ENCODE measurements around the gene TSHR. TPM values are rescaled to one million over a fixed set of nuclear protein-coding genes. Genes with fewer than 3 reads are reported as not detected.

The TSHR gene
- total RNA-seq, 1 donor from 2014 or later = not detected

DNA sequence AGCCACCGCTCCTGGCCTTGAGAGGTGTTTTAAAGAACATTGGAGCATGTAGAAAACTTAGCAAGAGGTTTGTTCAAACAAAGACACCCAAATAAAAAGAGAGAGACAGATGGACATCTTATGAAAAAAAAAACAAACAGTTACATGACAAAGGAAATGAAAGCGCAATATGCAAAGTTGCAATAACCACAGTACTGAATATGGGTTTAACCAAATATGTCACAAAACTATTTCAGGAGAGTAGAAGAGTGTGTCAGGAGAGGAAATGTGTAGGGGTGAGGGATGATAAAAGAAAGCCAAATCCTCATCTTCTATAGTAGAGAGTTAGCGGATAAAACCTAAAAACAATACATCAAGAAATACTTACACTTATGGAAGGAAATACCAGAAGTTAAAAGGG lies 166.9 kb downstream of the TSHR start:
- no peaks in the 10 kb centered on the region for H3K9me3 ChIP-seq (ENCODE audit: low read depth)
- no peak overlapping the region for H3K9ac ChIP-seq
- H3K4me2 ChIP-seq = no peak overlapping the region
- no peaks in the 10 kb centered on the region for H3K27me3 ChIP-seq
- no peaks in the 10 kb centered on the region for H3K79me2 ChIP-seq (ENCODE audit: low read depth)
- no peak overlapping the region for H3K4me3 ChIP-seq
- H3K36me3 ChIP-seq = no peaks in the 10 kb centered on the region
- H2AFZ ChIP-seq (replicated peaks) = no peak overlapping the region
- no peaks in the 10 kb centered on the region for H3F3A ChIP-seq (ENCODE audit: low read depth)
- DNase-seq (ENCODE audit: low spot score) = no peak
- Mint-ChIP-seq H3K27me3 (ENCODE audit: insufficient read depth, low read depth) (no peaks in the 10 kb centered on the region), H3K9me3 (no peaks in the 10 kb centered on the region), H3K4me1 (no peaks in the 10 kb centered on the region), H3K27ac (no peak overlapping the region), H3K36me3 (peaks cover 2% of the 10 kb centered on the region), H3K4me3 (no peak overlapping the region)
- H3K27ac ChIP-seq = no peak overlapping the region
- TF ChIP-seq EZH2 (IDR thresholded peaks at IDR 0.05) (no peak), EZH2phosphoT487 (IDR thresholded peaks at IDR 0.05) (no peak), CTCF (IDR thresholded peaks at IDR 0.05) (no peak)
- no peaks in the 10 kb centered on the region for H4K20me1 ChIP-seq (ENCODE audit: low read depth)
- H3K4me1 ChIP-seq = no peaks in the 10 kb centered on the region

DNA sequence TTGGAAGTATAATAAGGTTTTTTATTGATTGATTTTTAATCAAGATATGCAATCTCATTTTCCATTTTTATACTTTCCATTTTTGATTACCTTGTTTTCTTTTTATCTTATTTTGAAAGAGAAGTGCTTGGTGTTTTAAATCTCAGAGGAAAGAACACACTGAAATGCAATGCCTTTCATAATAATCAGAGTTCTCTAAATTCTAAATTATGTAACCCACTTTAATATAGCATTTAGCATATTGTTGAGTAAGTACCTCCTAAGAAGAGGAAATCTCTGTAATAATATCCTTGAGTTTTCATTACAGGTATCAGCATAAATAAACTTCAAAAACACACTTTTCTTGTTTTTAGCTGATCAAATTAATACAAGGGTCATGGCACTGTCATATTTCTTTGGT lies 168.4 kb downstream of the TSHR start:
- Mint-ChIP-seq H3K9me3 (no peaks in the 10 kb centered on the region), H3K27me3 (ENCODE audit: insufficient read depth, low read depth) (no peaks in the 10 kb centered on the region), H3K4me1 (no peaks in the 10 kb centered on the region), H3K36me3 (peaks cover 2% of the 10 kb centered on the region), H3K4me3 (no peak overlapping the region), H3K27ac (no peak overlapping the region)
- H3K4me2 ChIP-seq = no peak overlapping the region
- no peak for TF ChIP-seq CTCF (IDR thresholded peaks at IDR 0.05)
- TF ChIP-seq EZH2phosphoT487 (IDR thresholded peaks at IDR 0.05) = no peak
- no peaks in the 10 kb centered on the region for H3K27me3 ChIP-seq
- H4K20me1 ChIP-seq (ENCODE audit: low read depth) = no peaks in the 10 kb centered on the region
- H3K9me3 ChIP-seq (ENCODE audit: low read depth) = no peaks in the 10 kb centered on the region
- H3K36me3 ChIP-seq = no peaks in the 10 kb centered on the region
- H3K9ac ChIP-seq = no peak overlapping the region
- no peaks in the 10 kb centered on the region for H3K79me2 ChIP-seq (ENCODE audit: low read depth)
- no peaks in the 10 kb centered on the region for H3K4me1 ChIP-seq
- DNase-seq (ENCODE audit: low spot score) = no peak
- no peak overlapping the region for H3K27ac ChIP-seq
- no peaks in the 10 kb centered on the region for H3F3A ChIP-seq (ENCODE audit: low read depth)
- no peak overlapping the region for H2AFZ ChIP-seq (replicated peaks)
- no peak overlapping the region for H3K4me3 ChIP-seq

- no peak overlapping the region for H3K27ac Mint-ChIP-seq
- H3F3A ChIP-seq (ENCODE audit: low read depth) = no peaks in the 10 kb centered on the region
- H3K4me2 ChIP-seq = no peak overlapping the region
- H3K9ac ChIP-seq = no peak overlapping the region
- no peaks in the 10 kb centered on the region for H3K4me1 ChIP-seq
- H3K4me3 ChIP-seq = no peak overlapping the region
- peaks cover 2% of the 10 kb centered on the region for H3K36me3 Mint-ChIP-seq
- H3K27ac ChIP-seq = no peak overlapping the region
- H3K9me3 ChIP-seq (ENCODE audit: low read depth) = no peaks in the 10 kb centered on the region
- H3K9me3 Mint-ChIP-seq = no peaks in the 10 kb centered on the region
- no peaks in the 10 kb centered on the region for H3K36me3 ChIP-seq
- no peak overlapping the region for H3K4me3 Mint-ChIP-seq
- H3K27me3 ChIP-seq = no peaks in the 10 kb centered on the region
- TF ChIP-seq EZH2 (IDR thresholded peaks at IDR 0.05) (no peak), EZH2phosphoT487 (IDR thresholded peaks at IDR 0.05) (no peak)
- DNase-seq (ENCODE audit: low spot score) = no peak
- no peak overlapping the region for H2AFZ ChIP-seq (replicated peaks)
- no peaks in the 10 kb centered on the region for H3K27me3 Mint-ChIP-seq (ENCODE audit: insufficient read depth, low read depth)
- no peaks in the 10 kb centered on the region for H4K20me1 ChIP-seq (ENCODE audit: low read depth)
- no peaks in the 10 kb centered on the region for H3K4me1 Mint-ChIP-seq
- H3K79me2 ChIP-seq (ENCODE audit: low read depth) = no peaks in the 10 kb centered on the region
Observed at GRCh38 chr14:81125536-81125935, 170.1 kb downstream of the TSHR start.

DNA sequence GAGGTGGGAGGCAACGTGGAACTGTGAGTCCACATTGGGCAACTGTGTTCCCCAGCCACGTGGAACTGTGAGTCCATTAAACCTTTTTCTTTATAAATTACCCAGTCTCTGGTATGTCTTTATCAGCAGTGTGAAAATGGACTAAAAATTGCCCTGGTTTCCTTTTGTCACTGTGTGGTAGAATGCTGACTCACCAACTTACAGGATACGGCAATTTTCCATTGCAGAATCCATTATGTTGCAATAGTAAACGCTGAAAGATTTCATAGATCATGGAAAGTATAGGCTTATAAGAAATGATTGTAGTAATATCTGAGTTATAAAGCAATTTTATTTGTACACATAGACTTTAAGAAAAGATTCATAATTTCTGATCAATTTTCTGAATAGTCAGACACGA lies 172.4 kb downstream of the TSHR start:
- no peak overlapping the region for H3K4me3 ChIP-seq
- no peak overlapping the region for H3K27ac ChIP-seq
- H2AFZ ChIP-seq (replicated peaks) = no peak overlapping the region
- H3K9me3 ChIP-seq (ENCODE audit: low read depth) = no peaks in the 10 kb centered on the region
- H3K27me3 ChIP-seq = no peaks in the 10 kb centered on the region
- no peaks in the 10 kb centered on the region for H3K4me1 ChIP-seq
- no peaks in the 10 kb centered on the region for H3K36me3 ChIP-seq
- H3K79me2 ChIP-seq (ENCODE audit: low read depth) = no peaks in the 10 kb centered on the region
- Mint-ChIP-seq H3K27ac (no peak overlapping the region), H3K27me3 (ENCODE audit: insufficient read depth, low read depth) (no peaks in the 10 kb centered on the region), H3K9me3 (no peaks in the 10 kb centered on the region), H3K4me1 (no peaks in the 10 kb centered on the region), H3K4me3 (no peak overlapping the region), H3K36me3 (no peaks in the 10 kb centered on the region)
- H3K9ac ChIP-seq = no peak overlapping the region
- H3K4me2 ChIP-seq = no peak overlapping the region
- DNase-seq (ENCODE audit: low spot score) = no peak
- TF ChIP-seq EZH2 (IDR thresholded peaks at IDR 0.05) (no peak), EZH2phosphoT487 (IDR thresholded peaks at IDR 0.05) (no peak)
- H3F3A ChIP-seq (ENCODE audit: low read depth) = no peaks in the 10 kb centered on the region
- no peaks in the 10 kb centered on the region for H4K20me1 ChIP-seq (ENCODE audit: low read depth)
